Stimulated activated effector memory CD8-positive, alpha-beta T cell treated with anti-CD3 and anti-CD28 coated beads, Interleukin-12 subunit alpha, Interleukin-12 subunit beta, amount 100 ng/mL, for 72 hours (primary cell): ENCODE results near the gene GDPD4.

Experiments
- ATAC-seq: fragments of 150-1000 bp; cut with Tn5 transposase; 2 replicates; pipeline ENCODE4 v1.10.0; 2021
- DNase-seq, 2 donors: peaks; one replicate each; pipeline ENCODE4 v3.0.0; 2021 to 2022; ENCODE audit warnings: low spot score in 2 of 2
- H3K27ac Mint-ChIP-seq: one replicate; pipeline ENCODE4 v1.8.0; 2022; ENCODE audit warnings: mild to moderate bottlenecking, mixed read lengths
- H3K36me3 Mint-ChIP-seq: one replicate; pipeline ENCODE4 v1.8.0; 2022; ENCODE audit warnings: mild to moderate bottlenecking, mixed read lengths
- H3K4me1 Mint-ChIP-seq: one replicate; pipeline ENCODE4 v1.8.0; 2022; ENCODE audit warnings: mixed read lengths
- H3K4me3 Mint-ChIP-seq: one replicate; pipeline ENCODE4 v1.8.0; 2022; ENCODE audit warnings: mild to moderate bottlenecking, mixed read lengths
- H3K9me3 Mint-ChIP-seq: one replicate; pipeline ENCODE4 v1.8.0; 2022; ENCODE audit warnings: mixed read lengths

GDPD4 gene

DNA sequence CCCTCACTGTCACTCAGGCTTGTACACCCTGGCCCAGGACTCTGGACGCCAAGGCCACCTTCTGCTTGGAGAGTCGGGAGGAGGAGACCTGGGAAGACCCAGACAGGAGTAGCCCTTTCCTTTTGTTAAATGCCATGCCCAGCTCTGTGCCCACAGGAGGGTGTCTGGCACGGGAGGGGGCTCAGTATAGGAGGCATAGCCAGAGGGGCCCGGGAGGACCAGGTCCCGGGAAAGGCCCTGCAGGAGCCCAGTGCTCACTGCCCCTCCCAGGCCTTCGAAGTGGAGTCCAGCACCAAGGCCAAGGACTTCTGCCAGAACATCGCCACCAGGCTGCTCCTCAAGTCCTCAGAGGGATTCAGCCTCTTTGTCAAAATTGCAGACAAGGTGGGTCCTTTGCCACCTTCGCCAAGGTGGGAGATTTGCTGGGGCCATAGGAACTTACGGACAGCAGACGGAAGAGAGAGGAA, 94.4 kb downstream of the GDPD4 start:
- Mint-ChIP-seq H3K9me3 (no peaks in the 10 kb centered on the region), H3K36me3 (no peaks in the 10 kb centered on the region), H3K4me1 (peaks cover 6% of the 10 kb centered on the region), H3K27ac (no peak overlapping the region), H3K4me3 (no peak overlapping the region)
- ATAC-seq (no peak), DNase-seq (no peak)

DNA sequence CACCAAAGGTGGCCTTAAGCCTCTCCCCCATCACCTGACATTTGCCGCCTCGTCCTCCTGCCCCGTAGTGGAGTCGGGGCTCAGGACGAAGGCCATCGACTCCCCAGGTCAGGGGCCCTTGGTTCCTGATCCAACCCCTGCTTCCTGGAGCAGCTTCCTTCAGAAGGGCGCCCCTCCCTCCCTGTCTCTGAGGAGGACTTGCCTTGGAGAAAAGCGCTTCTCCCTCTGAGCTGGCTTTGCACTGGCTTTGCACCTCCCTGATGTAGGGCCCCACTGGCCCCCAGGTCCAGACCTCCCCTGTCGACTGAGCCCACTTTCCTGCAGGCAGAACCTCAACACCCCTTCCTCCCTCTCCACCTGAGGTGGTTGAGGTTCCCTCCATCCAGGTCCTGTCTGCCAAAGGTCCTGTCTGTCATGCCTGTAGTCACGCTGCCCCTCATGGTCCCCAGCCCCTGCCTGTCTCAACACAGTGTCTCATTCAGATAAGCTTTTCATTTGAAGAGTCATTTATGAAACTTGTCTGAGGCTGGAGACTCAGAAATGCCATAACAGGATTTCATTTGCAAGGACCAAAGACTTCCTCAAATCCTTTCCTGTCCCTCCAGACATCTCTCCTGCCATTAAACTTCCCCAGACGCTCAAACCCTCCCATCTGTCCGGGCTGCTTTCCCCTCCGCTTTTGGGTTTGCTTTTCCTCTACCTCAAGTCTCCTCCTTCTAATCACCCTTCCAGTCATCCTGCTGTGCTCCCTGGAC, 95.0 kb downstream of the GDPD4 start:
- DNase-seq = no peak
- no peak for ATAC-seq
- no peaks in the 10 kb centered on the region for H3K36me3 Mint-ChIP-seq
- H3K4me3 Mint-ChIP-seq = no peak overlapping the region
- peak overlapping the region; percentile 58 for H3K27ac Mint-ChIP-seq
- peaks cover 8% of the 10 kb centered on the region for H3K4me1 Mint-ChIP-seq
- H3K9me3 Mint-ChIP-seq = no peaks in the 10 kb centered on the region

DNA sequence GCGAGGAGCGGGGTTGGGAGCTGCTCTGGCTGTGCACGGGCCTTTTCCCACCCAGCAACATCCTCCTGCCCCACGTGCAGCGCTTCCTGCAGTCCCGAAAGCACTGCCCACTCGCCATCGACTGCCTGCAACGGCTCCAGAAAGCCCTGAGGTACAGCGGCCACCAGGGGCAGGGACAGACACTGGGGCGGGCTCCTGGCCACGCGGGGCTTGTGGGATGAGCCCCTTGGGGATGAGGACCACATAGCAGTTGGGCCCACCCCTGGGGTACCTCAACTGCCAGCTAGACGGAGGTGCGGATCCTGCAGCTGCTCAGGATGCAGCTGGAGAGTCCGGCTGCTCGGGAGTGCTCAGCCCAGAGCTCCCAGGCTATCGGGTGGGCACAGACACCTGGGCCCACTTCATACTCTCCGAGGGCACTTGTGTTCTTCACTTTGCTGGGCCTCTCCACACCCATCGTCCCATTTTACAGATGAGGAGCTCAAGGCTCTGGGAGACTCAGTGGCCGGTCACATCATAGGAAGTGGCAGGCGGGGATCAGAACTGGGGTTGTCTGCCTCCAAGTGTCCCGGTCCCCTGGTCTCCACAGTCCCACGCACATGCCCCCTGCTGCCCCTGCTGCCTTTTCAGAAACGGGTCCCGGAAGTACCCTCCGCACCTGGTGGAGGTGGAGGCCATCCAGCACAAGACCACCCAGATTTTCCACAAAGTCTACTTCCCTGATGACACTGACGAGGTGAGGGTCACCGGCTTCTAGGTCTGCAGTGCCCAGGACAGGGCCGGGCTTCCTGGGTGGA, 95.8 kb downstream of the GDPD4 start:
- Mint-ChIP-seq H3K4me3 (no peak overlapping the region), H3K36me3 (no peaks in the 10 kb centered on the region), H3K9me3 (no peaks in the 10 kb centered on the region), H3K4me1 (peaks cover 15% of the 10 kb centered on the region), H3K27ac (no peak overlapping the region)
- no peak for ATAC-seq
- DNase-seq = no peak

DNA sequence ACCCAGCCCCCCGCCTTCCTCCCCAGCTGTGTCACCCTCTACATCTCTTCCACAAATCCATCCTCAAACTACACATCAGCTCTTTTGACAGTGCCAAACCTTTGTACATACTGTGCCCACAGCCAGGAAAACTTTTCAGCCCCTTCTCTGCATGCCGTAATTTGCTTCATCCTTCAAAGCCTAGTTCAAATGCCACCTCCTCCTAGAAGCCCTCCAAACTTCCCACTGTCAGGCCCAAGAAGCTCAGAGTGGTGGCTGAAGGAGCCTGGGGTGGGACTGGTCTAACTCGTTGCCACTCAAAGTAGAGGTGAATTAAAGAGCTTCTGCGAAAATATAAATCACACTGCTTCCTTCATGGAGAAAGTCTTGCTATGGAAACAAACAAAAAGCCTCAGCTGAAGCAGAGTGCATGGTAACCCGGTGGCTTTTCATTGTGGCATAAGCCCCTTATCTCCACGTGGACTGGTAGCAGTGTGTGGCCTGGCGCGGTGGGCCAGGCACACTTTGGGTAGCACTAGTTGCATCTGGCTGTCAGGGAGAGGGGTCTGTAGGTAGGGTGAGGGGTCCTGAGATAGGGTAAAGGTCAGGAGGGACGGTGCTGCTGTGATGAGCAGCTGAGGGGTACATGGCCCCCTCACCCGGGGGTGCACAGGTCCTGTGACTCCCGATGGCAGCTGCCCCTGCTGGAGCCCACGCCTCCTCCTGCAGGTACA, 96.6 kb downstream of the GDPD4 start:
- ATAC-seq = no peak
- no peak overlapping the region for H3K4me3 Mint-ChIP-seq
- DNase-seq = no peak
- peaks cover 15% of the 10 kb centered on the region for H3K4me1 Mint-ChIP-seq
- no peak overlapping the region for H3K27ac Mint-ChIP-seq
- no peaks in the 10 kb centered on the region for H3K36me3 Mint-ChIP-seq
- H3K9me3 Mint-ChIP-seq = no peaks in the 10 kb centered on the region

DNA sequence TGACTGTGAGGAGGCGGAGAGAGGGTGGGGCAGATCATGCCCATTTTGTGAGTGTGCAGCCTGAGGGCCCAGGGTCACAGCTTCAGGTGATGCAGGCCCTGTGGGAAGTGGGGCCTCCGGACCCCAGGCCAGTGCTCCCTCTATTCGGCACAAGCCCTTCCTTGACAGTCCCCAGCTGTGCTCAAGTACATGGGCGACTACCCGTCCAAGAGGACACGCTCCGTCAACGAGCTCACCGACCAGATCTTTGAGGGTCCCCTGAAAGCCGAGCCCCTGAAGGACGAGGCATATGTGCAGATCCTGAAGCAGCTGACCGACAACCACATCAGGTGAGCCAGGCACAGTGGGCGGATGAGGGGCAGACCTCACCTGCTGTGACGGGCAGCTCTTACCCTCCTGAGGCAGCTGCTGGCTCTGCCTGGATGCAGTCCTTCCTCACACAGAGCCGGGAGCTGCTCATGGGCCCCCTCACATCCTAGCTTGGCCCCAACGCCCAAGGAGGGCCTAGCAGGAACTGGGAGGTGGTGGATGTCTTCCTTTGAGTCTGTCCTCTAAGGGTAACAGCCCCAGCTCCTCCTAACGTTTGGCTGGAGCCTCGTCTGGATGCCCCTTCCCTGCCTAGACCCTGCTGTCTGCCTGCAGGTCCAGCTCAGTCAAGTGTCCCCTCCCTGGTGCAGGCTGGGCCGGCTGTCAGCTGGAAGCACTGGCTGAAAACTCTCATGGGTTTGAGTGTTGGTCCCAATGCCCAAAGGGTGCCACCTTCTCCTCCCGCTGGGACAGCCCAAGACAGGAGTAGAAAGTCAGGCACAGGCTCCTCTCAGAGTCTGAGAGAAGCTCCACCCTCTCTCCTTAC, 97.4 kb downstream of the GDPD4 start:
- Mint-ChIP-seq H3K27ac (no peak overlapping the region), H3K4me3 (no peak overlapping the region), H3K9me3 (no peaks in the 10 kb centered on the region), H3K4me1 (peaks cover 15% of the 10 kb centered on the region), H3K36me3 (no peaks in the 10 kb centered on the region)
- no peak for ATAC-seq
- DNase-seq = no peak

DNA sequence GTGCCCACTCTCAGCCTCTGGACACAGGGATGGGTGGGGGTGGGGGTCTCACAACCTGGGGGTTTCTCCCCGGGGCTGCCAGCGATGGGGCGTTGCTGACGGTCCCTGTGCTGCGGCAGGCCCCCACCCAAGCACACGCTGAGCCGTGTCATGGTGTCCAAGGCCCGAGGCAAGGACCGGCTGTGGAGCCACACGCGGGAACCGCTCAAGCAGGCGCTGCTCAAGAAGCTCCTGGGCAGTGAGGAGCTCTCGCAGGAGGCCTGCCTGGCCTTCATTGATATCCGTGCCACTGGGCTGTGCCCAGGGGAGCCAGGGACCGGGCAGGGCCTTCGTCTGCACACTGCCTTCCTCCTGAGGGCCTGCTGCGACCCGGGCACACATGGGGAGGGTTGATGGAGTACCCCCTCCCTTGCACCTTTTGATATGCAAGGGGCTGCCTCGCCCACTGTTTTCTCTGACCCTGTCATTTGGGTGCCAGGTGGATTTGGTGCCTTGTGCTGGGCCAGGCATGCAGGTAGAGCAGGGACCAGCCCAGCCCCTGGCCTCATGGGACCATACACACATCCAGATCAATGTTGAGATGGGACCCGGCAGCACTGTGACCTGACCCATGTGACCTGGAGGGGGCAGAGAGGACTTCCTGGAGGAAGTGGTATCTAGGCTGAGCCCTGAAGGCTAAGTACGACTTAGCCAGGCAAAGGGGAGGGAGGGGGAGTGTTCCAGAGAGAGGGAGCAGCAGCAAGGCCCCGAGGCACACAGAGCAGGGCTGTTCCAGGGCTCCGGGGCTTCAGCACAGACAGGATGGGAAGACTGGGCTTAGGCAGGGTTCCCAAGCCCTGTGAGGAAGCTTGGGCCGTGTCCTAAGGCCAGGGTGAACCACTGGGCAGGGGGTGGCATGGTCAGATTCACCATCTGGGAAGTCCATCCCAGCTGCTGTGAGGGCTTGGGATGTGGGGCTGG, 98.3 kb downstream of the GDPD4 start:
- Mint-ChIP-seq H3K36me3 (no peaks in the 10 kb centered on the region), H3K4me3 (no peak overlapping the region), H3K27ac (no peak overlapping the region), H3K4me1 (peaks cover 15% of the 10 kb centered on the region), H3K9me3 (no peaks in the 10 kb centered on the region)
- ATAC-seq = no peak
- DNase-seq = no peak

DNA sequence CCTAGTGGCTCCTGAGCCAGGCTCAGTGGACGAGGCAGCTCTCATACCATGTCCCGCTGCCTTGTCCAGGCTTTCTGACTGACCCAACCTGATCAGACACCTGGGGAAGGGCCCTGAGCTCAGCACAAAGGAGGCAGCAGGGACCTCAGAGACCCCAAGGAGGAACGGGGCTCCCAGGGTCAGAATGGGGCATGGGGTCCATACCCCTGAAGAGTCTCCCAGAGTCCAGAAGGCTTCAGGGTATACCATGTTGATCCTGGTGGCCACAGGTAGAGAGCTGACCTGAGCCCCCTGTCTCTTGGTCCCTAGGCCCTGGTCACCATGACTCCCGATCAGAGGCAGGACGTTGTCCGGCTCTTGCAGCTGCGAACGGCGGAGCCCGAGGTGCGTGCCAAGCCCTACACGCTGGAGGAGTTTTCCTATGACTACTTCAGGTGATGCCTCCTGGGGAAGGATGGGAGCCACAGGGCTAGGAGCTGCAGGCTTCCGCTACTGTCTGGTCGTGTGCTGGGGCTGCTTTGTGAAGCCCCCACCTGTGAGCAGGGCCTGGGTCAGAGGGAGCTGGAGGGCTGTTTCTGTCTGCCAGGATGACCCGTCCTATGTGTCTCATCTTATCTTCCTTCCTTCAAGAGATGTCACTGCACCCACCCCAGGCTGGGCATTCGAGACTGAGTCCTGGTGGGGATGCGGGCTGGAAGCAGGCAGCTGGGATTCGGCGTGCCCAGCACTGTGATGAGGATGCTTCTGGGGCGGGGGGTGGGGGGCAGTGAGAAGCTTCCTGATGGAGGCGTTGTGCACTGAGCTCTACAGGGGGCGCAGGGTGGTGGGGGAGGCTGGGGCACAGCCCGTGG, 99.3 kb downstream of the GDPD4 start:
- ATAC-seq (no peak), DNase-seq (no peak)
- peaks cover 15% of the 10 kb centered on the region for H3K4me1 Mint-ChIP-seq
- H3K4me3 Mint-ChIP-seq = no peak overlapping the region
- no peaks in the 10 kb centered on the region for H3K9me3 Mint-ChIP-seq
- H3K36me3 Mint-ChIP-seq = no peaks in the 10 kb centered on the region
- no peak overlapping the region for H3K27ac Mint-ChIP-seq

DNA sequence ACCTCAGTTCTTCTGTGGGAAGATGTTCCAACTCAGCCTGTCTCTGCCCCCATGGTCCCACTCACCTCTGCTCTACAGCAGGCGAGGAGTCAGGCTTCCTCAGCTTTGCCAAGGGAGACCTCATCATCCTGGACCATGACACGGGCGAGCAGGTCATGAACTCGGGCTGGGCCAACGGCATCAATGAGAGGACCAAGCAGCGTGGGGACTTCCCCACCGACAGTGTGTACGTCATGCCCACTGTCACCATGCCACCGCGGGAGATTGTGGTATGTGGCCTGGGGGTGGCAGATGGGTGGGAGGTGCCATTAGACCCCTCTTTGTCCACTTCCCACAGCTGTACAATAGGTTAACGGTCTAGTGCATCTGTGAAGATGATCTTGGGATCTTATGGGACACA, 100.1 kb downstream of the GDPD4 start:
- peak overlapping the region; percentile 48 for H3K27ac Mint-ChIP-seq
- ATAC-seq = peak; percentile 19
- H3K9me3 Mint-ChIP-seq = no peaks in the 10 kb centered on the region
- H3K4me1 Mint-ChIP-seq = peaks cover 10% of the 10 kb centered on the region
- DNase-seq = no peak
- H3K4me3 Mint-ChIP-seq = no peak overlapping the region
- H3K36me3 Mint-ChIP-seq = no peaks in the 10 kb centered on the region

DNA sequence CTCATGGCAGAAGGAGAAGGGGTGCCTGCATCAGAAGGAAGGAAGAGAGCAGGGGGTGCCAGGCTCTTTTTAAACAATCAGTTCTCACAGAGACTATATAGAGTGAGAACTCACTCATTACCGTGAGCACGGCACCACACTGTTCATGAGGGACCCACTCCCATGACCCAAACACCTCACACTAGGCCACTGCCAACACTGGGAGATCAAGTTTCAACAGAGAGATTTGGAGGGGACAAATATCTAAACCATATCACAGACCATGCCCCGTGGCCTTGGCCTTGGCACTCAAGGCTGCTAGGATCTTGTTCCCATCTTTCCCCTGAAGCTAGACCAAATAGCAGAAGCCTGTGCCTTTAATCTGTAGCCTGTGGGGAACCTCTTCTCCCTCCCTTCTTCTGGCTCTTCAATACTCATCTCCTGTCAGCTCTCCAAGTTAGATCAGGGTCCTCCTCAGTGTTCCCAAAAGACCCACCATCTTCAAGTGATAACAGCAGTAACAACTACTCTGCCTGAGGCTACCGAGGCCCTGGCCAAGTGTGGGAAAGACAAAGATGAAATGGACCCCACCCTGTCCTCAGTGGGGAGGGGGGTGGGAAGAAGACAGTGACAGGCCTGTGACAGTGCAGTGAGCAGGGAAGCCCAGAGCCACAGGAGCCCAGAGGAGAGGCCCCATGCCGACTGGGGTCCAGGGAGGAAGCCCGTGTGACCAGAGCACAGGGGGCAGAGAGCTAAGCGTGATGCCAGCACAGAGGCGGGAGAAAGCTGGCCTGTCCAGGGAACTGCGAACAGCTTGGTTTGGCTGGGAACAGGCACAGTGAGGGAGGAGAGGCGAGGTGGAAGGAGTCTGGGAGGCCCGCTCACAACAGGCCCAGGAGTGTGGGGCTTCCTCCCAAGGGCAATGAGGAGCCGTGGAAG, 100.9 kb downstream of the GDPD4 start:
- Mint-ChIP-seq H3K9me3 (no peaks in the 10 kb centered on the region), H3K27ac (peak overlapping the region; percentile 48), H3K4me1 (peaks cover 8% of the 10 kb centered on the region), H3K4me3 (no peak overlapping the region), H3K36me3 (no peaks in the 10 kb centered on the region)
- no peak for DNase-seq
- ATAC-seq = no peak

DNA sequence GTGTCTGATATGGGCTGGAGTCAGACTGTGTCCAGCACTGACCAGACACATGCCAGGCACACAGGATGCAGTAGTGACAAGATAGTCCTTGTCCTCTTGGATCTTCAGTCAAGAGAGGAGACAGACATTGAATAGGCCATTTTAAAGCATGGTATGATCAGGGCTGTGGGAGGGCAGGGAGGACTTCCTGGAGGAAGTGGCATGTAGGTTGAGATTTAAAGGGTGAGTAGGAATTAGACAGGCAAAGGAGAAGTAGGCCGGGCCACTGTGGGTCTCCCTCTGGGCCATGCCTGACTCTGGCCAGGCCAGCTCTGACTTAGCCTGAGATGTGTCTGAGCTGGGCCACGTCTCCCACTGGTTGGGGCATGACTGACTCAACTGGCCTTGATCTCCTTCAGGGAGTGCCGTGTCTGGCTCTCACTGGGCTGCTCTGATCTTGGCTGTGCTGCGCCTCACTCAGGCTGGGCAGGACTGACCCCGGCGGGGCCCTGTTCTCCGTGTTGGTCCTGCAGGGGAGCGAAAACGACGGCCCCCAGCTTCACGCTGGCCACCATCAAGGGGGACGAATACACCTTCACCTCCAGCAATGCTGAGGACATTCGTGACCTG, 102.2 kb downstream of the GDPD4 start:
- Mint-ChIP-seq H3K9me3 (no peaks in the 10 kb centered on the region), H3K4me3 (no peak overlapping the region), H3K36me3 (no peaks in the 10 kb centered on the region), H3K4me1 (peaks cover 8% of the 10 kb centered on the region), H3K27ac (no peak overlapping the region)
- ATAC-seq (no peak), DNase-seq (no peak)

DNA sequence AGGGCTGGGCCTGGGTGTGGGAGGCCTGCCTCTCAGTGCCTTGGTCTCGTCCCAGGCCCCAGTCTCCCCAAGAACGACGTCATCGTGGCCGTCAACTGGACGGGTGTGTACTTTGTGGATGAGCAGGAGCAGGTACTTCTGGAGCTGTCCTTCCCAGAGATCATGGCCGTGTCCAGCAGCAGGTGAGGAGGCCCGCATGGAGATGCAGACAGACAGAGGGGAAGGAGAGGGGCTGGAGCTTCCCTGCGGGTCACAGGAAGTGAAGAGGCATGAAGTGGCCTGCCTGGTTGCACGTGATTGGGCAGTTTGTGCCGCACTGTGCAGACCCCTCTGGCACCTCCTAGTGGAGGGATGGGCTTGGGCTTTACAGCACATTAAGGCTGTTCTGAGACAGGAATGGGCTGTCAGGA, 103.0 kb downstream of the GDPD4 start:
- ATAC-seq = no peak

DNA sequence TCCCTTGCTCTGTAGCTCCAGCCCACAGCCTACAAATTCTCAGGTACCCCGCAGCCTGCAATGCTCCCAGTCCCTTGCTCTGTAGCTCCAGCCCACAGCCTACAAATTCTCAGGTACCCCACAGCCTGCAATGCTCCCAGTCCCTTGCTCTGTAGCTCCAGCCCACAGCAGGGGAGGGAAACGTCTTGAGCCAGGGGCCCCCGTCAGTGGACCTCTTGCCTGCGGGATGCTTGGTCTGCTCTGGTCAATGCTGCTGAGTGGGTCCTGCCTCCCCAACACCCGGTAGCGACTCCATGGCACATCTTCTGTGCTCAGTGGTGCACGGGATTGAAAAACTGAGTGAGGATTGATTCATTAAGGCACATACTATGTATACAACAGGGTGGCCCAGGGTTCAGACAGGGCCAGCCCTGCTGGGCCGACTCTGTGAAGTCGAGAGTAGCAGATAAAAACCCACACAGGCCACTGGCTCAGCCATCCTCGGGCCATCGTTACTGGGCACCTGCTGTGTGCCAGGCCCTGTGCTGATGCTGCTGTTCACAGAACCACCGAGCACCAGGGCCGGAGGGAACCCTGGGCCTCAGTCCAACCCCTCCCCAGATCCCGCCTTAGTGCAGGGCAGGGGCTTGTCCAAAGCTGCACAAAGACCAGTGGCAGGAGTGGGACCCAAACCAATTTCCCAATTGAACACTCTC, 103.7 kb downstream of the GDPD4 start:
- no peaks in the 10 kb centered on the region for H3K9me3 Mint-ChIP-seq
- DNase-seq = no peak
- no peak overlapping the region for H3K4me3 Mint-ChIP-seq
- H3K36me3 Mint-ChIP-seq = no peaks in the 10 kb centered on the region
- no peak for ATAC-seq
- peaks cover 8% of the 10 kb centered on the region for H3K4me1 Mint-ChIP-seq
- no peak overlapping the region for H3K27ac Mint-ChIP-seq

More for the DNA sequence above, 103.0 kb downstream of the GDPD4 start:
- H3K36me3 Mint-ChIP-seq = no peaks in the 10 kb centered on the region
- peaks cover 8% of the 10 kb centered on the region for H3K4me1 Mint-ChIP-seq
- DNase-seq = no peak
- no peaks in the 10 kb centered on the region for H3K9me3 Mint-ChIP-seq
- H3K27ac Mint-ChIP-seq = no peak overlapping the region
- no peak overlapping the region for H3K4me3 Mint-ChIP-seq
